ENCODE results near the gene MAP3K13. TPM values are rescaled to one million over a fixed set of nuclear protein-coding genes. Genes with fewer than 3 reads are reported as not detected.

The MAP3K13 gene
- total RNA-seq, result 23.7 TPM
- long read RNA-seq, transcript MAP3K13-212 (3 exons, 1,681 nt), result major isoform, 13 of 24 reads
- long read RNA-seq, partial matches to known transcripts, result 0 of 24 reads
- long read RNA-seq, other reads (novel, unspliced or antisense), result 10 of 24 reads

- DNase-seq (ENCODE audit: low spot score), result no peak
Measured at GRCh38 chr3:185362850-185363661, at the start of gene MAP3K13. Gene MAP3K13 (plus strand): TSS chr3:185363136. CDS start chr3:185428582, 65,446 bp downstream.

- no peak for DNase-seq (ENCODE audit: low spot score)
Measured at GRCh38 chr3:185313693-185314246, 49.2 kb upstream of the MAP3K13 start.

- DNase-seq (ENCODE audit: low spot score), result no peak
Measured at GRCh38 chr3:185316740-185317412, 46.1 kb upstream of the MAP3K13 start.

GRCh38 chr3:185317674-185318073 lies 45.3 kb upstream of the MAP3K13 start:
- no peak for DNase-seq (ENCODE audit: low spot score)

GRCh38 chr3:185318141-185318540 lies 44.8 kb upstream of the MAP3K13 start:
- DNase-seq (ENCODE audit: low spot score), result no peak

- no peak for DNase-seq (ENCODE audit: low spot score)
Measured at GRCh38 chr3:185319801-185320200, 43.1 kb upstream of the MAP3K13 start.

GRCh38 chr3:185320949-185321348 lies 42.0 kb upstream of the MAP3K13 start:
- DNase-seq (ENCODE audit: low spot score), result no peak

GRCh38 chr3:185322101-185322719 lies 40.7 kb upstream of the MAP3K13 start:
- no peak for DNase-seq (ENCODE audit: low spot score)

- DNase-seq (ENCODE audit: low spot score), result no peak
Measured at GRCh38 chr3:185325946-185326791, 36.8 kb upstream of the MAP3K13 start.

GRCh38 chr3:185327062-185327461 lies 35.9 kb upstream of the MAP3K13 start:
- DNase-seq (ENCODE audit: low spot score), result no peak

- DNase-seq (ENCODE audit: low spot score), result no peak
Measured at GRCh38 chr3:185328324-185329004, 34.5 kb upstream of the MAP3K13 start.

- DNase-seq (ENCODE audit: low spot score), result no peak
Measured at GRCh38 chr3:185330238-185330637, 32.7 kb upstream of the MAP3K13 start.

GRCh38 chr3:185330644-185331043 lies 32.3 kb upstream of the MAP3K13 start:
- DNase-seq (ENCODE audit: low spot score), result no peak

- DNase-seq (ENCODE audit: low spot score), result no peak
Measured at GRCh38 chr3:185332026-185332735, 30.8 kb upstream of the MAP3K13 start.

GRCh38 chr3:185335799-185336198 lies 27.1 kb upstream of the MAP3K13 start:
- no peak for DNase-seq (ENCODE audit: low spot score)

- DNase-seq (ENCODE audit: low spot score), result no peak
Measured at GRCh38 chr3:185337231-185337816, 25.6 kb upstream of the MAP3K13 start.

- DNase-seq (ENCODE audit: low spot score), result no peak
Measured at GRCh38 chr3:185339945-185340344, 23.0 kb upstream of the MAP3K13 start.

GRCh38 chr3:185340751-185341150 lies 22.2 kb upstream of the MAP3K13 start:
- DNase-seq (ENCODE audit: low spot score), result no peak

Data from mesenteric fat pad (tissue), 1 donor.